Duodenal mucosa (tissue), 2 donors: Measurements from ENCODE around the gene VEGFD.

Source experiments
- H3K27ac ChIP-seq: one replicate; pipeline ENCODE4 v1.7.0; 2013; ENCODE audit warnings: low read depth, low read length
- H3K27me3 ChIP-seq, 2 donors: one replicate each; pipeline ENCODE4 v1.7.0; 2013; ENCODE audit warnings: low read length in 2 of 2, control low read depth in 1 of 2; ENCODE audit not compliant: insufficient read depth in 2 of 2, control insufficient read depth in 1 of 2
- H3K36me3 ChIP-seq, 2 donors: one replicate each; pipeline ENCODE4 v1.7.0; 2013; ENCODE audit warnings: low read length in 2 of 2, control low read depth in 1 of 2; ENCODE audit not compliant: insufficient read depth in 2 of 2, control insufficient read depth in 1 of 2
- H3K4me1 ChIP-seq, 2 donors: one replicate each; pipeline ENCODE4 v1.7.0; 2013; ENCODE audit warnings: low read length in 2 of 2, control low read depth in 1 of 2; ENCODE audit not compliant: insufficient read depth in 2 of 2, control insufficient read depth in 1 of 2
- H3K4me3 ChIP-seq, 2 donors: one replicate each; pipeline ENCODE4 v1.7.0; 2013; ENCODE audit warnings: low read length in 2 of 2, low read depth in 1 of 2
- H3K9ac ChIP-seq, 2 donors: one replicate each; pipeline ENCODE4 v1.7.0; 2013; ENCODE audit warnings: low read length in 2 of 2, low read depth in 1 of 2
- H3K9me3 ChIP-seq, 2 donors: one replicate each; pipeline ENCODE4 v1.7.0; 2013; ENCODE audit warnings: low read length in 2 of 2, control low read depth in 1 of 2; ENCODE audit not compliant: control insufficient read depth in 1 of 2

Gene VEGFD

GRCh38 chrX:15384304-15384703 is at the start of gene VEGFD:
Gene VEGFD, minus strand, starts transcription at chrX:15384413. Its CDS starts 467 bp downstream, at chrX:15383946.
- Histone ChIP-seq H3K36me3 (no peaks in the 10 kb centered on the region), H3K4me3 (no peak within 1 kb of the TSS), H3K27ac (no peak within 1 kb of the TSS), H3K9me3 (no peaks in the 10 kb centered on the region), H3K9ac (no peak within 1 kb of the TSS), H3K4me1 (no peaks in the 10 kb centered on the region), H3K27me3 (no peaks in the 10 kb centered on the region)

DNA sequence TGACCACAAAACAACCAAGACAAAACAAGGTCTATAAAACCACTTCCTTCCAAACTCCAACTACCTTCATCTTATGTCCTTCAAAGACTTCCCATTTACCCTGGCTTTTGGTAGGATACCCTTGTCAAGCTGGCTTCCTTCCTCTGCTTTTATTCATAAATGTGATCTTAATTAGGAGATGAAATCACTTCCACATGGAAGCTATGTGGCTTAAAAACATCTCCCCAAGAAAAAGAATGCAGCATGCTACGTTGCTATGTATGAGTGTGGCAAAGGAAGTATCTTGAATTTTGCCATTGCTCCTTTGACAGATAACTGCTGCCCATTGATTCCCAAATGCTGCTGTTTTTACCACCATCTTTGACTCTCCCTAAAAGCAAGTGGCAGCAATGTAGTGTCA is 46.4 kb upstream of the VEGFD start:
- Histone ChIP-seq H3K4me3 (no peak overlapping the region), H3K9ac (no peak overlapping the region), H3K4me1 (no peaks in the 10 kb centered on the region), H3K36me3 (no peaks in the 10 kb centered on the region), H3K27me3 (no peaks in the 10 kb centered on the region), H3K9me3 (no peaks in the 10 kb centered on the region), H3K27ac (no peak overlapping the region)

DNA sequence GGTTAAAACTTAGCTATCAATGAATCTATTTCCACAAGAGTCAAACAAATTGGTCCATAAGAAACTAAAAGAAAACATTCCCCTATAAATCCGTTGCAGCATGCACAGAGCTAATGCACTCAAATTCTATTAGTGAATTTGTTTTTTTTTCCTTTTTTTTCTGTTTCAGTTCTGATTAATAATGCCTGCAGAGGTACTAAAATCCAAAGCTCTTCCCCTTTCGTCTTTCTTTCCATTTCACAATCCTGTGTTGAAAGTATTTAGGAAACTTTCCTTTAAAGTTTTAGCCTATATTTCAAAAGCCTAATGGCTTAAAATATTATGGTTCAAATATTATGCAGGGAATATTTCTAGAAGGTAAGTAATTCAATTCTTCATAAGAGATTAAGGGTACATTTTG is 45.9 kb upstream of the VEGFD start:
- no peaks in the 10 kb centered on the region for H3K9me3 ChIP-seq
- no peaks in the 10 kb centered on the region for H3K36me3 ChIP-seq
- H3K4me3 ChIP-seq, result no peak overlapping the region
- no peak overlapping the region for H3K9ac ChIP-seq
- no peaks in the 10 kb centered on the region for H3K27me3 ChIP-seq
- H3K4me1 ChIP-seq, result no peaks in the 10 kb centered on the region
- no peak overlapping the region for H3K27ac ChIP-seq

DNA sequence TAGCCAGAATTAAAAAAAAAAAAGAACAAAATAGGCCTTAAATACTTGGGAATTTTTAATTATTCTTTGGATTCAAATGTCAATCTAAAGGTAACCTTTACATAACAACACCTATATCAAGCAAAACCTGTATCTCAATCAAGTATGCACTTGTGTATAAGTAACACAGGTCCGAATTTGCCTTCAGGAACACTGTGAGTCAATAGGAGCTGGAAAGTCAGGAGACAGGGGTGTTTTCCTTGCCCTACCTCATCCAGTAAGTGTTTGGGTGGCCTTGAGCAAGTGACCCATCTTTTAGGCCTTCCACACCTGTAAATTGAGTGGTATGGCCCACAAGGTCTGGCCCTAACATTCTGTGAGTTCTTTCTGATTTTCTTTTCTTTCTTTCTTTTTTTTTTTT is 40.8 kb upstream of the VEGFD start:
- Histone ChIP-seq H3K4me1 (no peaks in the 10 kb centered on the region), H3K9me3 (no peaks in the 10 kb centered on the region), H3K9ac (no peak overlapping the region), H3K27ac (no peak overlapping the region), H3K4me3 (no peak overlapping the region), H3K36me3 (no peaks in the 10 kb centered on the region), H3K27me3 (no peaks in the 10 kb centered on the region)

- H3K9me3 ChIP-seq, result no peaks in the 10 kb centered on the region
- no peaks in the 10 kb centered on the region for H3K36me3 ChIP-seq
- H3K9ac ChIP-seq, result no peak overlapping the region
- H3K4me3 ChIP-seq, result no peak overlapping the region
- H3K4me1 ChIP-seq, result no peaks in the 10 kb centered on the region
- no peaks in the 10 kb centered on the region for H3K27me3 ChIP-seq
- H3K27ac ChIP-seq, result no peak overlapping the region
These were observed 34.5 kb upstream of the VEGFD start for GRCh38 chrX:15418707-15419181.

DNA sequence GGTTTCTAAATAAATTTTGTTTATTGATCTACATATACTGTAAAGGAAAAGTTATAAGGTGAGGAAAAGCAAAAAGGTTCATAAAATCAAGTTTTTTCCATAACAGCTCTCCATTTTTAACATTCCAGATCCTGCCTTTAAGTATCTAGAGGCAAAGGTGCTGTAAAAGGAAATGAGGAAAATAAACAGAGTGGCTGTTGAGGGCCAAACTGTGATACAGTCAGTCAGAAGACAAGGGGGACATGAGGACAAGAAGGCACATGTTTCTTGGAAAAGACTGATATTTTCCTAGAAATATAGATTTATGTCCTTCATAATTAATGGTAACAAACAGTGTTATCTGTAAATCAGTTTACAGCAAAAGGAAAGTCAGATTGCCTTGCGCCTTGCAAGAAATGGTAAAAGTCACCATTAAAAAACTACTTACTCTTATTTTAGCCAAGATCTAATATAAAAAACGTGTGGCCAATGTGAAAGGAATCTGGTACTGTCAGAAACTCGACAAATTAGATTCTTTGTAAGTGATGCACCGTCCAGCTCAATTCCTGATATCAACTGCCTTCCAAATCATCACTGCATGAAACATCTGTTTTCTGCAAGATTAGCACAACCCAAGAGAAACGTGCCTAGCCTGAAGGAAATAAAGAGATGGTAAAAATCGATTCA is 34.0 kb upstream of the VEGFD start:
- no peaks in the 10 kb centered on the region for H3K4me1 ChIP-seq
- H3K9me3 ChIP-seq, result no peaks in the 10 kb centered on the region
- no peak overlapping the region for H3K27ac ChIP-seq
- no peak overlapping the region for H3K4me3 ChIP-seq
- no peaks in the 10 kb centered on the region for H3K27me3 ChIP-seq
- no peak overlapping the region for H3K9ac ChIP-seq
- no peaks in the 10 kb centered on the region for H3K36me3 ChIP-seq

GRCh38 chrX:15416133-15416993 is 32.1 kb upstream of the VEGFD start:
- Histone ChIP-seq H3K4me1 (no peaks in the 10 kb centered on the region), H3K4me3 (no peak overlapping the region), H3K9ac (no peak overlapping the region), H3K27ac (no peak overlapping the region), H3K36me3 (no peaks in the 10 kb centered on the region), H3K9me3 (no peaks in the 10 kb centered on the region), H3K27me3 (no peaks in the 10 kb centered on the region)

DNA sequence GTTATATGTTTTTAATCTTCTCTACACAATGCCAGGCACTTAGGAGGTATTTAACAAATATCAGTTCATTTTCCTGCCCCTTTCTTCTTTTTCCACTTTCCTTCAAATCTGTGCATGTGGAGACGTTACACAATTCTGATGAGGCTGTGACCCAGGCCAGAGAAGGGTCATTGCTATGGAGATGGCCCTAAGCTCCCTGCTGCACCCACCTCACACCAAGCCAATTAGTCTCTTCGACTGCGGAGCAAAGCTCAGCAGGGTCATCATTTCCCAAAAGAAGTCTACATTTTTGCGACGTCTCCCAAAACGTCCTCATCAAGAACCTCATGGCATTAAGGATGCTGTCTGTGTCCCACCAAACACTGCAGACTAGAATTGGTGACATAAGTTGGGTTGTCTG is 28.9 kb upstream of the VEGFD start:
- Histone ChIP-seq H3K27ac (no peak overlapping the region), H3K36me3 (no peaks in the 10 kb centered on the region), H3K9me3 (no peaks in the 10 kb centered on the region), H3K4me3 (no peak overlapping the region), H3K4me1 (no peaks in the 10 kb centered on the region), H3K27me3 (no peaks in the 10 kb centered on the region), H3K9ac (no peak overlapping the region)

DNA sequence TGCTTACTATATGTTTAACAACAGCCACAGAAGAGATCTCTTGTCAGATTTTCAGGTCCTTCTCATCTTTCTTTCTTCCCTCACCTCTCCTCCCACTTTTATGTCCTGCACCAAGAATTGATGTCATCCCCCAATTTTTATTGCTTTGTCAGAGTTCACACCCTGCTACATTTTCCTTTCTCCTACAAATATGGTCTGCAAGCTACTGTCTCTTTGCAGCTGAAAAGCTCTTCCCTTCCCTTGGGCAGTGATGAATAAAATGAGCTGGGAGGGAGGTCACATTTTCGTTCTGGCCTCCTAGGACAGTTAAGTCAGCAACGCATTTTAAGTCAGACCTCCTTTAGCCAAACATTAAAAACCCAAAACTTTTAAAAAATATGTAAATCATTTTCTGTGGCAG is 26.7 kb upstream of the VEGFD start:
- Histone ChIP-seq H3K4me1 (no peaks in the 10 kb centered on the region), H3K27ac (no peak overlapping the region), H3K36me3 (no peaks in the 10 kb centered on the region), H3K27me3 (no peaks in the 10 kb centered on the region), H3K9me3 (no peaks in the 10 kb centered on the region), H3K9ac (no peak overlapping the region), H3K4me3 (no peak overlapping the region)

GRCh38 chrX:15410430-15410829 is 26.2 kb upstream of the VEGFD start:
- Histone ChIP-seq H3K4me3 (no peak overlapping the region), H3K27ac (no peak overlapping the region), H3K27me3 (no peaks in the 10 kb centered on the region), H3K4me1 (no peaks in the 10 kb centered on the region), H3K9ac (no peak overlapping the region), H3K9me3 (no peaks in the 10 kb centered on the region), H3K36me3 (no peaks in the 10 kb centered on the region)
